DMS114 treated with DMSO at 0.1 percent for 48 hours (cell line): ENCODE data around the gene SAMD15.
"Not testable (repeated sequence)": the region's sequence is repeated elsewhere in the genome, so short reads cannot be mapped to it uniquely, and the experiment has no call there.

Source experiments
- DNase-seq: peaks from one replicate; lab custom pipeline; 2025; ENCODE audit not compliant: unreplicated experiment; lab: John Stamatoyannopoulos, UW

SAMD15 gene

GRCh38 chr14:77375164-77375950, 1.8 kb upstream of the SAMD15 start:
- DNase-seq, result no peak

GRCh38 chr14:77375973-77376770, 1.0 kb upstream of the SAMD15 start:
- peak; percentile 7 for DNase-seq

- DNase-seq, result no peak
These were observed 294 bp downstream of the SAMD15 start for GRCh38 chr14:77377502-77377844.

GRCh38 chr14:77378701-77379100, 1.5 kb downstream of the SAMD15 start:
- DNase-seq, result no peak

GRCh38 chr14:77390188-77390587, 13.0 kb downstream of the SAMD15 start:
- DNase-seq, result no peak

GRCh38 chr14:77400216-77400615, 23.0 kb downstream of the SAMD15 start:
- DNase-seq, result no peak

- DNase-seq, result no peak
These were observed 26.6 kb downstream of the SAMD15 start for GRCh38 chr14:77403768-77404167.

- DNase-seq, result no peak
These were observed 28.9 kb downstream of the SAMD15 start for GRCh38 chr14:77406086-77406485.

GRCh38 chr14:77406718-77407117, 29.5 kb downstream of the SAMD15 start:
- DNase-seq, result no peak

- DNase-seq, result no peak
These were observed 30.0 kb downstream of the SAMD15 start for GRCh38 chr14:77407158-77407557.

GRCh38 chr14:77409131-77409533, 32.0 kb downstream of the SAMD15 start:
- DNase-seq, result no peak

- not testable (repeated sequence) for DNase-seq
These were observed 38.3 kb downstream of the SAMD15 start for GRCh38 chr14:77415403-77416030.

GRCh38 chr14:77416098-77416497, 38.9 kb downstream of the SAMD15 start:
- DNase-seq, result not testable (repeated sequence)

GRCh38 chr14:77416836-77417235, 39.7 kb downstream of the SAMD15 start:
- DNase-seq, result no peak

- DNase-seq, result no peak
These were observed 44.0 kb downstream of the SAMD15 start for GRCh38 chr14:77421201-77421600.

GRCh38 chr14:77423423-77423822, 46.2 kb downstream of the SAMD15 start, which contains the start of gene NOXRED1:
NOXRED1 (minus strand) TSS chr14:77423523; CDS start chr14:77422889, 634 bp downstream.
- DNase-seq, result no peak

GRCh38 chr14:77424862-77425261, 47.7 kb downstream of the SAMD15 start:
- DNase-seq, result no peak

GRCh38 chr14:77426396-77426795, 49.2 kb downstream of the SAMD15 start:
- DNase-seq, result no peak

- DNase-seq, result no peak
These were observed 58.9 kb downstream of the SAMD15 start for GRCh38 chr14:77436042-77436441.

- DNase-seq, result no peak
These were observed 61.4 kb downstream of the SAMD15 start for GRCh38 chr14:77438596-77438995.

GRCh38 chr14:77439861-77440260, 62.7 kb downstream of the SAMD15 start:
- no peak for DNase-seq
